Skeletal muscle tissue (tissue), 4 donors: ENCODE results near the gene TCF12. TPM values are rescaled to one million over a fixed set of nuclear protein-coding genes. Genes with fewer than 3 reads are reported as not detected.
A peak's percentile ranks its signal among the peaks of the same experiment; 100 is the strongest.

Source experiments
- H3K27ac ChIP-seq: one replicate; pipeline ENCODE4 v1.7.0; 2013; ENCODE audit warnings: mild to moderate bottlenecking, low read depth, low read length, inconsistent platforms
- H3K27me3 ChIP-seq, 3 donors: one replicate each; pipeline ENCODE4 v1.7.0; 2013; ENCODE audit warnings: low read length in 3 of 3; ENCODE audit not compliant: control insufficient read depth in 3 of 3, insufficient read depth in 3 of 3
- H3K36me3 ChIP-seq, 3 donors: one replicate each; pipeline ENCODE4 v1.7.0; 2013; ENCODE audit warnings: low read length in 3 of 3; ENCODE audit not compliant: control insufficient read depth in 3 of 3, insufficient read depth in 3 of 3
- H3K4me1 ChIP-seq, 3 donors: one replicate each; pipeline ENCODE4 v1.7.0; 2013; ENCODE audit warnings: low read length in 3 of 3, mild to moderate bottlenecking in 3 of 3; ENCODE audit not compliant: control insufficient read depth in 3 of 3, insufficient read depth in 3 of 3
- H3K4me3 ChIP-seq, 3 donors: one replicate each; pipeline ENCODE4 v1.7.0; 2013; ENCODE audit warnings: low read length in 3 of 3
- H3K9ac ChIP-seq, 3 donors: one replicate each; pipeline ENCODE4 v1.7.0; 2013; ENCODE audit warnings: low read length in 3 of 3, mild to moderate bottlenecking in 3 of 3, moderate library complexity in 2 of 3, low read depth in 1 of 3
- H3K9me3 ChIP-seq, 3 donors: one replicate each; pipeline ENCODE4 v1.7.0; 2013; ENCODE audit warnings: low read length in 3 of 3; ENCODE audit not compliant: control insufficient read depth in 3 of 3
- total RNA-seq: library from RNA; depleted of rRNA; stranded (reverse); fragments of >200 nt; gene quantifications from one replicate; pipeline ENCODE4 v1.2.3, GENCODE V29; 2014
- donor health status: Osteomylitis.

The TCF12 gene
- total RNA-seq, 1 donor from 2014 or later: 136 TPM

DNA sequence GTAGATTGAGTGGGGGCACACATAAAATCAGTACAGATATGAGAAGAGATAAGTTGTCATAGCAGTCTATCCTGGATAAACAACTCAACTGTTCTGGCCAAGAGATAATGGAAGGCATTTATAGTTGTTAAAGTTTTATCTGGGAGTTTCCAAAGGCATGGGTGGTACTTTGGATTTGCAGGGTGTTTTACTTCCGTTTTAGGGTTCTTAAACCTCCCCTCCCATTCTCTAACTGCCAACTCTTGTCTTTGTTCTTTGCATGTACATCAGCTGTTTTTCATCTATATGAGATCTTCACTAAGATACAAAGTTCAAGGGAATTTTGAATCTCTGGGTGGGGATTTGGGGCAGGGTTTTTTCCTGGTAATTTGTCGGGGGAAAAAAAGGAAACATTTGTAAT is 283.1 kb downstream of the TCF12 start:
- Histone ChIP-seq H3K36me3 (no peaks in the 10 kb centered on the region), H3K27ac (no peak overlapping the region), H3K9ac (no peak overlapping the region), H3K4me1 (no peaks in the 10 kb centered on the region), H3K9me3 (no peaks in the 10 kb centered on the region), H3K27me3 (no peaks in the 10 kb centered on the region), H3K4me3 (no peak overlapping the region)

DNA sequence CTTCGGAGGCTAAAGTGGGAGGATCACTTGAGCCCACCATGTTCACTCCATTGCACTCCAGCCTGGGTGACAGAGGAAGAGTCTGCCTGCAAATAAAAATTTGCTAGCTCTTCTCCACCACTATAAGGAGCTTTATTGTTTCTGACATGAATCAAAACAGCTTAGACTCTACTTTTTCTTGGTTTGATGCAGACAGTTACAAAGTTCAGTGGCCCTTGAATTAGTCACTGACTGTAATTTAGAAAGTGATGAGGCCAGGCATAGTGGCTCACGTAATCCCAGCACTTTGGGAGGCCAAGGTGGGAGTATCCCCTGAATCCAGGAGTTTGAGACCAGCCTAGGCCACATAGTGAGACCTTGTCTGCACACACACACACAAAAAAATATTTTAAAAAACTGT is 285.5 kb downstream of the TCF12 start:
- Histone ChIP-seq H3K4me1 (no peaks in the 10 kb centered on the region), H3K9me3 (no peaks in the 10 kb centered on the region), H3K4me3 (no peak overlapping the region), H3K27ac (no peak overlapping the region), H3K9ac (no peak overlapping the region), H3K36me3 (no peaks in the 10 kb centered on the region), H3K27me3 (no peaks in the 10 kb centered on the region)

DNA sequence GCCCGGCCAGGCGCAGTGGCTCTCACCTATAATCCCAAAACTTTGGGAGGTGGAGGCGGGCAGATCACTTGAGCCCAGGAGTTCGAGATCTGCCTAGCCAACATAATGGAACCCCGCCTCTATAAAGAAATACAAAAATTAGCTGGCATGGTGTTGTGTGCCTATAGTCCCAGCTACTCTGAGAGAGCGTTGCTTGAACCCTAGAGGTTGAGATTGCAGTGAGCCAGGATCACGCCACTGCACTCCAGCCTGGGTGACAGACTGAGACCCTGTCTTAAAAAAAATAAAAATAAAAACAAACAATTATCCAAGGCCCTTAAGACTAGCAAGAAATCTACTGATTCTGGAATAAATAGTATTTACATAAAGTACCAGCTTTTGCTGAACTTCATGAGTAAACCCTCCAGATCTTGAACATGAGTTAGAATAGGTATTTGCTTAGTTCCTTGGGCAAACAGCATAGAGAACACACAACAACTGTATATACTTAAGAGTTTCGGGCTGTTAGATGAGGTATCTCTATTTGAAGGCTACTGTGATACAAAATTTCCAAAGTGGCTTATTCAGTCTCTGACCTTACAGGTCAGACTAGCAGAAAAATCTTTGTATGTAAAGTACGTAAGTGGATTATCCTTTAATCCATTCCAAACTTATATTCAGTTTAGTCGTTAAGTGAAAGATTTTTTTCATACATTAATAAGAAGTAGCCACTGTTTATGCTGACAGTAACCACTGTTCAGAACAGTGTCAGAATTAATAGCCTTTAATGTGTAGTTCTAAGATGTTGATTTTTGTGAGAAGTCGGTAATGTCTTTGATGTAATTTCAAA is 286.8 kb downstream of the TCF12 start:
- Histone ChIP-seq H3K27ac (no peak overlapping the region), H3K36me3 (no peaks in the 10 kb centered on the region), H3K4me3 (no peak overlapping the region), H3K9me3 (no peaks in the 10 kb centered on the region), H3K4me1 (no peaks in the 10 kb centered on the region), H3K9ac (no peak overlapping the region), H3K27me3 (no peaks in the 10 kb centered on the region)

DNA sequence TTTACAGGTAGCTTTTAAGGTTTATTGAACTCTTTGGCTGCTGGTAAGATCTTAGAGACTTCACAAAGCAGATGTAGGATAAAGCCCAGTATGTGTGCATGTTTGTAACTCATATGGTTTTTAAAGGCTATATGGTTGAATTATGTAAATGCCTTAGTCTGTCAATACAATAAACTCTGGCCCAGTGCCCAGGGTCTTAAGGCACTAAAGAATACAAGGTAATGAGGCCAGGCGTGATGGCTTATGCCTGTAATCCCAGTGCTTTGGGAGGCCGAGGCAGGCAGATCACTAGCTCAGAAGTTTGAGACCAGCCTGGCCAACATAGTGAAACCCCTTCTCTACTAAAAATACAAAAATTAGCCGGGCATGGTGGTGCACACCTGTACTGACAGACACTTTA is 287.6 kb downstream of the TCF12 start:
- H3K27ac ChIP-seq: no peak overlapping the region
- no peak overlapping the region for H3K4me3 ChIP-seq
- no peaks in the 10 kb centered on the region for H3K36me3 ChIP-seq
- no peaks in the 10 kb centered on the region for H3K4me1 ChIP-seq
- no peaks in the 10 kb centered on the region for H3K27me3 ChIP-seq
- no peaks in the 10 kb centered on the region for H3K9me3 ChIP-seq
- no peak overlapping the region for H3K9ac ChIP-seq

DNA sequence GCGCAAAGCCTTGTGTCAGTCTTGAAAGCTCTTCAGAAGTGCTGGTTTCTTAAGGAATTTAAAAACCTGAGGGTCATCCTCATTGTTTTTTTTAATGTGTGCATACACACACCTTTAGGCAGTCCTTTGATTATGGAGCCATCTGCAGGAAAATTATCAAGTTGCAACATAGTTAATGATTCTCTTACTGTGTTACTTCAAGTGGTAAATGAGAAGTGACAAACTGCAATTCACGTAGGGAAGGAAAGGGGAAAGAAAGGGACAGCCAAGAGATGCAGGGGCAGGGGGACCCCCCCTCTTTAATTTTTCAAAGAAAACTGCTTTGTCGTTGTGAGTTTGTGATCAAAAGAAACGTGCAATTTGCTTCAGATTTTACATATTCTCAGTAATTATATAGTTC is 295.4 kb downstream of the TCF12 start:
- H3K27me3 ChIP-seq: no peaks in the 10 kb centered on the region
- H3K9me3 ChIP-seq: no peaks in the 10 kb centered on the region
- peaks cover 4 to 15% (median 5%) of the 10 kb centered on the region in 3 donors for H3K4me1 ChIP-seq
- H3K4me3 ChIP-seq: no peak overlapping the region
- H3K36me3 ChIP-seq: no peaks in the 10 kb centered on the region
- H3K9ac ChIP-seq: peak overlapping the region in 1 of 3 donors; percentile 28
- no peak overlapping the region for H3K27ac ChIP-seq

DNA sequence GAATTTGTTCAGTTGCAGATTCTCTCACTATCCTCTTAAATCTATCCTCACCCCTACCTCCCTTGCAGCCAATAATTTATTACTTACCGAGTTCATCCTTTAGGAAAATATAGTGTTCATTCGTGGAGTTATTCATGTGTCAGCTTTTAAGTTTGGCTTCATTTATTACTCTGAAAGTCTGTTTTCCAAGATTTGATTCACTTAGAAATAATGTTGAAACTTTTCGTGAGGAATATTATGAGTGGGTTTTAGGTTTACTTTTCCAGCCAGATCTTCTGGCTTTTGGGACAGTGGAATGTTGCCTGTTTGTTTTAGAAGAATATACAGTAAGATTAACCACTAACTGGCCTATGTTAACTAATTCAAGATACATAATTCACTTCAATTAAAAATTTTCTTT is 296.9 kb downstream of the TCF12 start:
- Histone ChIP-seq H3K4me1 (peaks cover 4 to 21% (median 5%) of the 10 kb centered on the region in 3 donors), H3K27ac (peak overlapping the region; percentile 0), H3K9me3 (no peaks in the 10 kb centered on the region), H3K4me3 (no peak overlapping the region), H3K36me3 (no peaks in the 10 kb centered on the region), H3K27me3 (no peaks in the 10 kb centered on the region), H3K9ac (no peak overlapping the region)

DNA sequence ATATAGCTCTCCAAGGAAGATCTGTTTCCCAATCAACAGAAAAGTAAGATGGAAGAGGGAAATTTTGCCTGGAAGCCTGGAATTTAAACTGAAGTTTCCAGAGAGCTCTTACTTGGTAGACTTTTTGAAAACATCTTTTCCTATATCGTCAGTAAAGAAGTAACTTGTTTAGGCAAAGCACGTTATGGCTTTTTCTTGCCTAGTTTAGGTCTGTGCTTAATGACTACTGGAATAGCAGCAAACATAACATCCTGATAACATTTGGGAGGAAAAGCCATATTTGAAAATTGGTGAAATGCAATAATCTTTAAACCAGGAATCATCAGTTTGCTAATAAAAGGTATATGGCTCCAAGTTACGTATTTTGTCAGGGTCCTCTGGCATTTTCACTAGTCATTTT is 297.4 kb downstream of the TCF12 start:
- no peaks in the 10 kb centered on the region for H3K9me3 ChIP-seq
- no peak overlapping the region for H3K9ac ChIP-seq
- peaks cover 4 to 21% (median 5%) of the 10 kb centered on the region in 3 donors for H3K4me1 ChIP-seq
- no peaks in the 10 kb centered on the region for H3K27me3 ChIP-seq
- no peak overlapping the region for H3K4me3 ChIP-seq
- peak overlapping the region; percentile 0 for H3K27ac ChIP-seq
- H3K36me3 ChIP-seq: no peaks in the 10 kb centered on the region

DNA sequence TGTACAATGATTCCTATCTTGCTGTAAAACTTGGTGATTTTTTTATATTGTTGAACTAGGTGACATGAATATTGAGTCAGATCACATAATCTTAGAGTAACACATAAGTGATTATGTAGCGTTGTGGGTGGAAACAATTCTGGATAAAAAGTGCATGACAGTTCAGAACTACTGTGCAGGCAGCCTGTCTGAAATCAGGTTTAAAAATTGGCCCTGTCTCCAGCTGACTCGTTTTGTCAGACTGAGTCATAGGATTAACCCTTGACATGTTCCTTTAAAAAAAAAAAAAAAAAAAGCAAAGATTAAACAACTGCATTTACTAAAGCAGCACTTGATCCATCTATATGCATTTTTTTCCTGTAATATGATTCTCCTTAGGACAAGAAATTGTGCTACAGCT is 297.8 kb downstream of the TCF12 start:
- H3K9me3 ChIP-seq: no peaks in the 10 kb centered on the region
- H3K27ac ChIP-seq: peak overlapping the region; percentile 0
- no peak overlapping the region for H3K9ac ChIP-seq
- H3K4me1 ChIP-seq: peaks cover 4 to 21% (median 5%) of the 10 kb centered on the region in 3 donors
- no peak overlapping the region for H3K4me3 ChIP-seq
- H3K36me3 ChIP-seq: no peaks in the 10 kb centered on the region
- H3K27me3 ChIP-seq: no peaks in the 10 kb centered on the region

DNA sequence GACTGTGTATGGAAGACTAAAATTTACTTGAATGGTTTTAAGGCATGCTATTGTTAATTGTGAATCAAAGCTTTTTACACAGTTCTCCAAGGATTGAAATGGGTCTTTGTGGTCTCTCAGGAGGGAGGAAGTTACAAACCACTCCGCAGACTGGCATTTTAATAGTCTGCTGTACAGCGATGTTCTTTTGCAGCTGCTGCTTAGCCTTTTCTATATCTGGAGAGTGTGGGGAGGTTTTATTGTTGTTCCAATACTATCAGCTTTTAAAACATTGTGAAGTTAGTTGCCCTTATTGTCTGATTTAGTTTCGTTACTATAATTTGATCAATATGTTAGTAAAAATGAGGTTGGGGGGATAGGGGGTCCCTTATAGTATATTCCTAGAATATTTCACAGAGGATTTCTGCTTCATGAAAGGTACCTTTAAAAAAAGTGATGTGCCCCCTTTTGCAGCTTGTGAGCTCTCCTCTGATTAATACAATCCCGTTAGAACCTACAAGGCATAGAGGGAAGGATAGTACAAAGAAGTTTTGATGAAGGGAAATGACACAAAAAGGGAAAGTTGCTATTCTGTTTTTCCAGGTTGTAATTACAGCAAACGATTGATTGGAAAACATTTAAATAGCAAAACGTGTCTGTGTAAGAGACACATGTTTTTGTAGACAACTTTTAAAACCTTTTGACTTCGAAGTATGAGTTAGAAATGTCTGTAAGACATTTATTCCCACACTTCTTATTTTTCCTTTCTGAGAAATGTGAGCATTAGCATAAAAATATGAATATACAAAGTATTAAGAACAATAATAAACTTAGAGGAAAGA is 299.5 kb downstream of the TCF12 start:
- H3K36me3 ChIP-seq: no peaks in the 10 kb centered on the region
- H3K9ac ChIP-seq: peak overlapping the region; percentile 20 to 39 (median 28)
- peaks cover 4 to 17% (median 5%) of the 10 kb centered on the region in 3 donors for H3K4me1 ChIP-seq
- no peaks in the 10 kb centered on the region for H3K9me3 ChIP-seq
- H3K27me3 ChIP-seq: no peaks in the 10 kb centered on the region
- H3K4me3 ChIP-seq: peak overlapping the region in 1 of 3 donors; percentile 33
- no peak overlapping the region for H3K27ac ChIP-seq
